Measurements from ENCODE around the gene LMTK2. TPM values are rescaled to one million over a fixed set of nuclear protein-coding genes. Genes with fewer than 3 reads are reported as not detected.

The LMTK2 gene
- polyA plus RNA-seq, 1 donor from 2014 or later: 11.9 TPM

DNA sequence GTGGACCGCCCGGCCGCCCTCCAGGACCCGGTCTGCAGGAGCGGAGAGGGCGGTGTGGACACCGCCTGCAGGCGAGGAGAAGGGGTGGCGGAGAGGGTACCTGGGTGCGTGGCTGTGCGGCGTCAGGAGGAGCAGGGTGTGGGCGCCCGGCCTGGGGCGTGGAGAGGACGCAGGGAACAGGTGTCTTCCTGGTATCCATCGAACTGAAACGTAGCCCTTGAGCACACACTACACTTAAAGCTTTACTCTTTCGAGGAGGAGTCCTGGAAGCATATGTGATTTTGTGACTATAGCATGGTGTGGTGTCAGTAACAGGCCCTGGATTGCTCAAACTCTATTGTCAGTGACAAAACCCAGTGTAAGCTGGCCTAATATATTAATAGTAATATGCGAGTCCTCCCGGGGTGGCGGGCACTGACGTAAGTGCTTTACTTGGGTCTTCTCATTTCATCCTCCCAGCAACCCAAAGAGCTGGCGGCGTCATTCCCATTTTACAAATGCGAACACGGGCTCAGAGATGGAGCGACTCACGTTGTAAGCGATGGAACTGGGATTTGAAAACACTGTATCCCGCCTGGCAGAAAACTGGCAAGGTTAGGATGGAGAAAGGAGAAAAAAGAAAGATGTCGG lies 145.9 kb downstream of the LMTK2 start:
- TF ChIP-seq, protein P1, sequence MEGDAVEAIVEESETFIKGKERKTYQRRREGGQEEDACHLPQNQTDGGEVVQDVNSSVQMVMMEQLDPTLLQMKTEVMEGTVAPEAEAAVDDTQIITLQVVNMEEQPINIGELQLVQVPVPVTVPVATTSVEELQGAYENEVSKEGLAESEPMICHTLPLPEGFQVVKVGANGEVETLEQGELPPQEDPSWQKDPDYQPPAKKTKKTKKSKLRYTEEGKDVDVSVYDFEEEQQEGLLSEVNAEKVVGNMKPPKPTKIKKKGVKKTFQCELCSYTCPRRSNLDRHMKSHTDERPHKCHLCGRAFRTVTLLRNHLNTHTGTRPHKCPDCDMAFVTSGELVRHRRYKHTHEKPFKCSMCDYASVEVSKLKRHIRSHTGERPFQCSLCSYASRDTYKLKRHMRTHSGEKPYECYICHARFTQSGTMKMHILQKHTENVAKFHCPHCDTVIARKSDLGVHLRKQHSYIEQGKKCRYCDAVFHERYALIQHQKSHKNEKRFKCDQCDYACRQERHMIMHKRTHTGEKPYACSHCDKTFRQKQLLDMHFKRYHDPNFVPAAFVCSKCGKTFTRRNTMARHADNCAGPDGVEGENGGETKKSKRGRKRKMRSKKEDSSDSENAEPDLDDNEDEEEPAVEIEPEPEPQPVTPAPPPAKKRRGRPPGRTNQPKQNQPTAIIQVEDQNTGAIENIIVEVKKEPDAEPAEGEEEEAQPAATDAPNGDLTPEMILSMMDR (IDR thresholded peaks at IDR 0.05; ENCODE audit: poor library complexity, severe bottlenecking): no peak
- TF ChIP-seq EZH2 (IDR thresholded peaks at IDR 0.05; ENCODE audit: borderline replicate concordance, insufficient read depth, low read length, poor library complexity, severe bottlenecking) (no peak), TAF1 (IDR thresholded peaks at IDR 0.05; ENCODE audit: low read depth) (no peak), MXI1 (conservative IDR thresholded peaks at IDR 0.05; ENCODE audit: poor library complexity, severe bottlenecking) (no peak), POLR2AphosphoS5 (IDR thresholded peaks at IDR 0.05) (no peak), RAD21 (conservative IDR thresholded peaks at IDR 0.05) (no peak), SMC3 (conservative IDR thresholded peaks at IDR 0.05; ENCODE audit: poor library complexity) (no peak), EP300 (conservative IDR thresholded peaks at IDR 0.05; ENCODE audit: poor library complexity, severe bottlenecking) (no peak)
- TF ChIP-seq, protein P2, sequence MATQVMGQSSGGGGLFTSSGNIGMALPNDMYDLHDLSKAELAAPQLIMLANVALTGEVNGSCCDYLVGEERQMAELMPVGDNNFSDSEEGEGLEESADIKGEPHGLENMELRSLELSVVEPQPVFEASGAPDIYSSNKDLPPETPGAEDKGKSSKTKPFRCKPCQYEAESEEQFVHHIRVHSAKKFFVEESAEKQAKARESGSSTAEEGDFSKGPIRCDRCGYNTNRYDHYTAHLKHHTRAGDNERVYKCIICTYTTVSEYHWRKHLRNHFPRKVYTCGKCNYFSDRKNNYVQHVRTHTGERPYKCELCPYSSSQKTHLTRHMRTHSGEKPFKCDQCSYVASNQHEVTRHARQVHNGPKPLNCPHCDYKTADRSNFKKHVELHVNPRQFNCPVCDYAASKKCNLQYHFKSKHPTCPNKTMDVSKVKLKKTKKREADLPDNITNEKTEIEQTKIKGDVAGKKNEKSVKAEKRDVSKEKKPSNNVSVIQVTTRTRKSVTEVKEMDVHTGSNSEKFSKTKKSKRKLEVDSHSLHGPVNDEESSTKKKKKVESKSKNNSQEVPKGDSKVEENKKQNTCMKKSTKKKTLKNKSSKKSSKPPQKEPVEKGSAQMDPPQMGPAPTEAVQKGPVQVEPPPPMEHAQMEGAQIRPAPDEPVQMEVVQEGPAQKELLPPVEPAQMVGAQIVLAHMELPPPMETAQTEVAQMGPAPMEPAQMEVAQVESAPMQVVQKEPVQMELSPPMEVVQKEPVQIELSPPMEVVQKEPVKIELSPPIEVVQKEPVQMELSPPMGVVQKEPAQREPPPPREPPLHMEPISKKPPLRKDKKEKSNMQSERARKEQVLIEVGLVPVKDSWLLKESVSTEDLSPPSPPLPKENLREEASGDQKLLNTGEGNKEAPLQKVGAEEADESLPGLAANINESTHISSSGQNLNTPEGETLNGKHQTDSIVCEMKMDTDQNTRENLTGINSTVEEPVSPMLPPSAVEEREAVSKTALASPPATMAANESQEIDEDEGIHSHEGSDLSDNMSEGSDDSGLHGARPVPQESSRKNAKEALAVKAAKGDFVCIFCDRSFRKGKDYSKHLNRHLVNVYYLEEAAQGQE (IDR thresholded peaks at IDR 0.05; ENCODE audit: borderline replicate concordance): no peak
- peak overlapping the region; percentile 49 for H3K27ac ChIP-seq (ENCODE audit: low read length)
- peak overlapping the region; percentile 99 for H3K4me3 ChIP-seq (ENCODE audit: low read length)
- H3F3A ChIP-seq (ENCODE audit: insufficient read depth, low read length, poor library complexity, severe bottlenecking): no peaks in the 10 kb centered on the region
- no peaks in the 10 kb centered on the region for H3K9me2 ChIP-seq (ENCODE audit: insufficient read depth, low read length)
- no peaks in the 10 kb centered on the region for H3K36me3 ChIP-seq (ENCODE audit: insufficient read depth, low read length)
- peak overlapping the region; percentile 83 for H3K9ac ChIP-seq (ENCODE audit: low read length)
- no peaks in the 10 kb centered on the region for H3K9me3 ChIP-seq (ENCODE audit: low read length)
- H3K4me2 ChIP-seq (ENCODE audit: low read length): peak overlapping the region; percentile 91
- H3K79me2 ChIP-seq (replicated peaks; ENCODE audit: insufficient read depth, low read length): peaks cover 29% of the 10 kb centered on the region
- H2AFZ ChIP-seq (ENCODE audit: low read depth, low read length): peak overlapping the region; percentile 90
- no peaks in the 10 kb centered on the region for H3K27me3 ChIP-seq (ENCODE audit: insufficient read depth, low read depth, low read length)
- no peaks in the 10 kb centered on the region for H4K20me1 ChIP-seq (ENCODE audit: insufficient read depth)

DNA sequence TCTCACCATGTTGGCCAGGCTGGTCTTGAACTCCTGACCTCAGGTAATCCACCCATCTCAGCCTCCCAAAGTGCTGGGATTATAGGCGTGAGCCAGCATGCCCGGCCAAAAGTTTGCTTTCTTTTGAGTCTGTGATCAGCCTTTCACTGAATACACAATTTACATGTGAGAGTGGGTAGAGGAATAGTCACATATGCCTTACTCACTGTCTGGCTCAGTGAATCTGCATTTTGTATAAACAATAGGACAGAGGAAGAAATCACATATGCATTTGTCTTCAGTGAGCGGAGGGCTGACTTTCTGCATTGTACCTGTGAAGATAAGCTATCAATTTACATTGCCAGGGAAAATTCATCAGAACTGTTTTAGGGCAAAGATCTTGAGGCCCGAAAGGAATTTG lies 147.9 kb downstream of the LMTK2 start:
- H3K4me2 ChIP-seq (ENCODE audit: low read length): no peak overlapping the region
- no peak overlapping the region for H2AFZ ChIP-seq (ENCODE audit: low read depth, low read length)
- no peaks in the 10 kb centered on the region for H3F3A ChIP-seq (ENCODE audit: insufficient read depth, low read length, poor library complexity, severe bottlenecking)
- peaks cover 29% of the 10 kb centered on the region for H3K79me2 ChIP-seq (replicated peaks; ENCODE audit: insufficient read depth, low read length)
- no peaks in the 10 kb centered on the region for H3K9me2 ChIP-seq (ENCODE audit: insufficient read depth, low read length)
- H3K36me3 ChIP-seq (ENCODE audit: insufficient read depth, low read length): no peaks in the 10 kb centered on the region
- no peak overlapping the region for H3K27ac ChIP-seq (ENCODE audit: low read length)
- no peak overlapping the region for H3K9ac ChIP-seq (ENCODE audit: low read length)
- no peaks in the 10 kb centered on the region for H3K27me3 ChIP-seq (ENCODE audit: insufficient read depth, low read depth, low read length)
- TF ChIP-seq SMC3 (conservative IDR thresholded peaks at IDR 0.05; ENCODE audit: poor library complexity) (no peak), POLR2AphosphoS5 (IDR thresholded peaks at IDR 0.05) (no peak), EP300 (conservative IDR thresholded peaks at IDR 0.05; ENCODE audit: poor library complexity, severe bottlenecking) (no peak), MXI1 (conservative IDR thresholded peaks at IDR 0.05; ENCODE audit: poor library complexity, severe bottlenecking) (no peak), EZH2 (IDR thresholded peaks at IDR 0.05; ENCODE audit: borderline replicate concordance, insufficient read depth, low read length, poor library complexity, severe bottlenecking) (no peak), TAF1 (IDR thresholded peaks at IDR 0.05; ENCODE audit: low read depth) (no peak), RAD21 (conservative IDR thresholded peaks at IDR 0.05) (no peak)
- TF ChIP-seq, protein P1 (IDR thresholded peaks at IDR 0.05; ENCODE audit: poor library complexity, severe bottlenecking): no peak
- TF ChIP-seq, protein P2 (IDR thresholded peaks at IDR 0.05; ENCODE audit: borderline replicate concordance): no peak
- H4K20me1 ChIP-seq (ENCODE audit: insufficient read depth): no peaks in the 10 kb centered on the region
- H3K4me3 ChIP-seq (ENCODE audit: low read length): no peak overlapping the region
- no peaks in the 10 kb centered on the region for H3K9me3 ChIP-seq (ENCODE audit: low read length)

All from neural cell (in vitro differentiated cells).